CD4-positive, CD25-positive, alpha-beta regulatory T cell (primary cell): ENCODE results near the gene FIS1. TPM values are rescaled to one million over a fixed set of nuclear protein-coding genes. Genes with fewer than 3 reads are reported as not detected.
"Not testable (repeated sequence)": the region's sequence is repeated elsewhere in the genome, so short reads cannot be mapped to it uniquely, and the experiment has no call there.

ENCODE experiments used
- ATAC-seq, 2 donors: fragments of 150-1000 bp; cut with Tn5 transposase; one replicate each; pipeline ENCODE4 v1.10.0; 2021; ENCODE audit warnings: low read depth in 2 of 2, moderate number of reproducible peaks in 2 of 2, moderate library complexity in 1 of 2
- DNase-seq, 3 donors: peaks; one replicate each; pipeline versions ENCODE4 v3.0.0 to v3.0.0-alpha.2; 2012 to 2022; ENCODE audit warnings: mixed read lengths in 1 of 3
- H3K27ac ChIP-seq: one replicate; pipeline ENCODE4 v1.7.0; 2013; ENCODE audit warnings: mild to moderate bottlenecking, low read length; ENCODE audit not compliant: insufficient read depth, poor library complexity, severe bottlenecking
- H3K27me3 ChIP-seq: one replicate; pipeline ENCODE4 v1.7.0; 2013; ENCODE audit warnings: low read length; ENCODE audit not compliant: control insufficient read depth, insufficient read depth
- H3K36me3 ChIP-seq: one replicate; pipeline ENCODE4 v1.7.0; 2013; ENCODE audit warnings: mild to moderate bottlenecking, low read length, moderate library complexity; ENCODE audit not compliant: control insufficient read depth, insufficient read depth
- H3K4me1 ChIP-seq: 2 replicates; pipeline ENCODE4 v1.7.0; 2013; ENCODE audit warnings: mild to moderate bottlenecking, low read length; ENCODE audit not compliant: insufficient read depth, control insufficient read depth, poor library complexity, severe bottlenecking
- H3K4me3 ChIP-seq: one replicate; pipeline ENCODE4 v1.7.0; 2013; ENCODE audit warnings: low read depth, mild to moderate bottlenecking, low read length, moderate library complexity
- H3K9me3 ChIP-seq, 2 experiments: 1 replicate in 1 of 2; 2 replicates in 1 of 2; pipeline ENCODE4 v1.7.0; 2013; ENCODE audit warnings: low read length in 2 of 2, mild to moderate bottlenecking in 1 of 2, moderate library complexity in 1 of 2; ENCODE audit not compliant: control insufficient read depth in 2 of 2
- H3K27ac Mint-ChIP-seq, 3 donors: one replicate each; pipeline ENCODE4 v1.8.0; 2020 to 2022; ENCODE audit warnings: mild to moderate bottlenecking in 3 of 3, mixed read lengths in 3 of 3, moderate library complexity in 2 of 3
- H3K27me3 Mint-ChIP-seq: one replicate; pipeline ENCODE4 v1.8.0; 2022; ENCODE audit warnings: mild to moderate bottlenecking, mixed read lengths
- H3K36me3 Mint-ChIP-seq: one replicate; pipeline ENCODE4 v1.8.0; 2020; ENCODE audit warnings: mixed read lengths
- H3K4me1 Mint-ChIP-seq, 4 donors: one replicate each; pipeline ENCODE4 v1.8.0; 2020 to 2022; ENCODE audit warnings: mixed read lengths in 4 of 4, mild to moderate bottlenecking in 1 of 4
- H3K4me3 Mint-ChIP-seq, 4 donors: one replicate each; pipeline ENCODE4 v1.8.0; 2020 to 2022; ENCODE audit warnings: mild to moderate bottlenecking in 4 of 4, mixed read lengths in 4 of 4, moderate library complexity in 3 of 4
- H3K9me3 Mint-ChIP-seq, 7 donors: one replicate each; pipeline ENCODE4 v1.8.0; 2020 to 2022; ENCODE audit warnings: mixed read lengths in 7 of 7, mild to moderate bottlenecking in 3 of 7, moderate library complexity in 2 of 7
- polyA plus RNA-seq, 4 donors: library from polyadenylated mRNA; unstranded; fragments of 300-500 nt; fragmentation: Illumina TruSeq; gene quantifications; one replicate each; pipeline ENCODE4 v1.2.3, GENCODE V29; 2021
- total RNA-seq: library from RNA; stranded (reverse); gene quantifications from one replicate; pipeline ENCODE4 v1.2.3, GENCODE V29; 2022

Gene FIS1
- total and polyA plus RNA-seq, 5 donors from 2014 or later, result 105 to 260 (median 224) TPM

- H3K4me1 ChIP-seq, ATAC-seq, H3K36me3 ChIP-seq, H3K36me3 Mint-ChIP-seq, H3K4me3 ChIP-seq, H3K9me3 Mint-ChIP-seq, H3K27me3 ChIP-seq, H3K27ac ChIP-seq, H3K9me3 ChIP-seq, H3K4me1 Mint-ChIP-seq: not testable (repeated sequence)
- Mint-ChIP-seq H3K27ac (peak overlapping the region in 1 of 3 donors; percentile 76), H3K4me3 (peak overlapping the region; percentile 66 to 81 (median 75)), H3K27me3 (peaks cover 39% of the 10 kb centered on the region)
- DNase-seq, result peak in 2 of 3 donors; percentile 20 to 21
These were observed 40.8 kb downstream of the FIS1 start for GRCh38 chr7:101203740-101204738.

- no peaks in the 10 kb centered on the region for H3K9me3 ChIP-seq
- no peak overlapping the region for H3K27ac ChIP-seq
- no peaks in the 10 kb centered on the region for H3K36me3 ChIP-seq
- Mint-ChIP-seq H3K9me3 (peaks cover 0 to 2% (median 0%) of the 10 kb centered on the region in 7 donors), H3K4me3 (no peak overlapping the region), H3K27me3 (peaks cover 44% of the 10 kb centered on the region), H3K36me3 (no peaks in the 10 kb centered on the region), H3K4me1 (peaks cover 0 to 8% (median 3%) of the 10 kb centered on the region in 4 donors), H3K27ac (no peak overlapping the region)
- DNase-seq, result no peak
- H3K27me3 ChIP-seq, result no peaks in the 10 kb centered on the region
- ATAC-seq, result no peak
- no peak overlapping the region for H3K4me3 ChIP-seq
- H3K4me1 ChIP-seq, result peaks cover 4% of the 10 kb centered on the region
These were observed 42.3 kb downstream of the FIS1 start for GRCh38 chr7:101202603-101202918.

GRCh38 chr7:101201695-101202602, 42.9 kb downstream of the FIS1 start:
- H3K27me3 Mint-ChIP-seq, result peaks cover 46% of the 10 kb centered on the region
- Histone ChIP-seq H3K27ac (no peak overlapping the region), H3K27me3 (no peaks in the 10 kb centered on the region), H3K4me1 (peaks cover 4% of the 10 kb centered on the region), H3K9me3 (no peaks in the 10 kb centered on the region), H3K4me3 (no peak overlapping the region), H3K36me3 (no peaks in the 10 kb centered on the region)
- peaks cover 0 to 2% (median 0%) of the 10 kb centered on the region in 7 donors for H3K9me3 Mint-ChIP-seq
- no peaks in the 10 kb centered on the region for H3K36me3 Mint-ChIP-seq
- ATAC-seq (peak in 1 of 2 donors; percentile 24), DNase-seq (no peak)
- no peak overlapping the region for H3K4me3 Mint-ChIP-seq
- no peak overlapping the region for H3K27ac Mint-ChIP-seq
- peaks cover 0 to 8% (median 3%) of the 10 kb centered on the region in 4 donors for H3K4me1 Mint-ChIP-seq

- Mint-ChIP-seq H3K27me3 (peaks cover 46% of the 10 kb centered on the region), H3K9me3 (peaks cover 0 to 2% (median 0%) of the 10 kb centered on the region in 7 donors), H3K36me3 (no peaks in the 10 kb centered on the region), H3K27ac (no peak within 1 kb of the TSS), H3K4me1 (peaks cover 0 to 8% (median 3%) of the 10 kb centered on the region in 4 donors), H3K4me3 (no peak within 1 kb of the TSS)
- ATAC-seq (no peak), DNase-seq (peak in 1 of 3 donors; percentile 14)
- Histone ChIP-seq H3K27me3 (no peaks in the 10 kb centered on the region), H3K4me3 (no peak within 1 kb of the TSS), H3K4me1 (peaks cover 4% of the 10 kb centered on the region), H3K9me3 (no peaks in the 10 kb centered on the region), H3K36me3 (no peaks in the 10 kb centered on the region), H3K27ac (no peak within 1 kb of the TSS)
These were observed 43.9 kb downstream of the FIS1 start, which contains the start of gene MOGAT3 for GRCh38 chr7:101200862-101201599. Gene MOGAT3, minus strand, starts transcription at chr7:101201036. Its CDS starts 182 bp downstream, at chr7:101200854.

- no peaks in the 10 kb centered on the region for H3K36me3 Mint-ChIP-seq
- peaks cover 0 to 2% (median 0%) of the 10 kb centered on the region in 7 donors for H3K9me3 Mint-ChIP-seq
- H3K36me3 ChIP-seq, result no peaks in the 10 kb centered on the region
- no peak overlapping the region for H3K4me3 ChIP-seq
- peaks cover 46% of the 10 kb centered on the region for H3K27me3 Mint-ChIP-seq
- no peaks in the 10 kb centered on the region for H3K27me3 ChIP-seq
- DNase-seq (no peak), ATAC-seq (no peak)
- H3K27ac ChIP-seq, result no peak overlapping the region
- no peak overlapping the region for H3K27ac Mint-ChIP-seq
- peaks cover 0 to 8% (median 3%) of the 10 kb centered on the region in 4 donors for H3K4me1 Mint-ChIP-seq
- H3K4me1 ChIP-seq, result peaks cover 4% of the 10 kb centered on the region
- no peaks in the 10 kb centered on the region for H3K9me3 ChIP-seq
- H3K4me3 Mint-ChIP-seq, result no peak overlapping the region
These were observed 44.4 kb downstream of the FIS1 start for GRCh38 chr7:101200504-101200861.

- H3K27ac ChIP-seq, ATAC-seq, H3K27ac Mint-ChIP-seq, H3K4me3 Mint-ChIP-seq, H3K9me3 Mint-ChIP-seq, H3K4me1 Mint-ChIP-seq, DNase-seq, H3K4me3 ChIP-seq, H3K27me3 ChIP-seq, H3K4me1 ChIP-seq, H3K9me3 ChIP-seq, H3K36me3 Mint-ChIP-seq, H3K36me3 ChIP-seq: not testable (repeated sequence)
- peaks cover 53% of the 10 kb centered on the region for H3K27me3 Mint-ChIP-seq
These were observed 45.4 kb downstream of the FIS1 start for GRCh38 chr7:101199522-101199921.

- Histone ChIP-seq H3K27ac (no peak overlapping the region), H3K4me3 (no peak overlapping the region), H3K27me3 (no peaks in the 10 kb centered on the region), H3K9me3 (no peaks in the 10 kb centered on the region), H3K4me1 (peaks cover 4% of the 10 kb centered on the region), H3K36me3 (no peaks in the 10 kb centered on the region)
- no peak overlapping the region for H3K27ac Mint-ChIP-seq
- no peaks in the 10 kb centered on the region for H3K36me3 Mint-ChIP-seq
- no peaks in the 10 kb centered on the region for H3K9me3 Mint-ChIP-seq
- DNase-seq (no peak), ATAC-seq (no peak)
- H3K4me3 Mint-ChIP-seq, result no peak overlapping the region
- peaks cover 47% of the 10 kb centered on the region for H3K27me3 Mint-ChIP-seq
- H3K4me1 Mint-ChIP-seq, result peaks cover 0 to 2% (median 0%) of the 10 kb centered on the region in 4 donors
These were observed 46.4 kb downstream of the FIS1 start for GRCh38 chr7:101198476-101198875.
